ENCODE data around the gene PACSIN1.

DNA sequence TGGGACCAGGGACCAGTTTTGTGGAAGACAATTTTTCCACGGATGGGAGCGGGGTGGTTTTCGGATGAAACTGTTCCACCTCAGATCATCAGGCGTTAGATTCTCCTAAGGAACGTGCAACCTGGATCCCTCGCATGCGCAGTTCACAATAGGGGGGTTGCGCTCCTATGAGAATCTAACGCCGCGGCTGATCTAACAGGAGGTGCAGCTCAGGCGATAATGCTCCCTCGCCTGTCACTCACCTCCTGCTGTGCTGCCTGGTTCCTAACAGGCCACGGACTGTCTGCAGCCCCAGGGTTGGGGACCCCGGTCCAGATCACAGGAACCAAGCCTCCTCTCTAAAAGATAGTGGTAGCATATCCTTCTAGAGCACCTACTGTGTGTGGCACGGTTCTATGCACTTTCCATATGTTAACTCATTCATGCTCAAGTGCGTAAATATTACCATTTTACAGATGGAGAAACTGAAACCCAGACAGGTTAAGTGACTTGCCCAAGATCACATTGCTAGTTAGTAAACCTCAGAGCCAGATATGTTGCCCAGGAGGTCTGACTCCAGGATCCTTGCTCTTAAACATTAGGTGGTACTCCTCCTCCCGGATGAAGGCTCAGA lies 65.0 kb downstream of the PACSIN1 start:
- TF ChIP-seq, protein P1, sequence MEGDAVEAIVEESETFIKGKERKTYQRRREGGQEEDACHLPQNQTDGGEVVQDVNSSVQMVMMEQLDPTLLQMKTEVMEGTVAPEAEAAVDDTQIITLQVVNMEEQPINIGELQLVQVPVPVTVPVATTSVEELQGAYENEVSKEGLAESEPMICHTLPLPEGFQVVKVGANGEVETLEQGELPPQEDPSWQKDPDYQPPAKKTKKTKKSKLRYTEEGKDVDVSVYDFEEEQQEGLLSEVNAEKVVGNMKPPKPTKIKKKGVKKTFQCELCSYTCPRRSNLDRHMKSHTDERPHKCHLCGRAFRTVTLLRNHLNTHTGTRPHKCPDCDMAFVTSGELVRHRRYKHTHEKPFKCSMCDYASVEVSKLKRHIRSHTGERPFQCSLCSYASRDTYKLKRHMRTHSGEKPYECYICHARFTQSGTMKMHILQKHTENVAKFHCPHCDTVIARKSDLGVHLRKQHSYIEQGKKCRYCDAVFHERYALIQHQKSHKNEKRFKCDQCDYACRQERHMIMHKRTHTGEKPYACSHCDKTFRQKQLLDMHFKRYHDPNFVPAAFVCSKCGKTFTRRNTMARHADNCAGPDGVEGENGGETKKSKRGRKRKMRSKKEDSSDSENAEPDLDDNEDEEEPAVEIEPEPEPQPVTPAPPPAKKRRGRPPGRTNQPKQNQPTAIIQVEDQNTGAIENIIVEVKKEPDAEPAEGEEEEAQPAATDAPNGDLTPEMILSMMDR (IDR thresholded peaks at IDR 0.05) = no peak
- TF ChIP-seq POLR2A (IDR thresholded peaks at IDR 0.05) (no peak), POLR2AphosphoS5 (IDR thresholded peaks at IDR 0.05) (no peak), EP300 (IDR thresholded peaks at IDR 0.05) (no peak)

All from stomach (tissue), 4 donors.